Activated CD4-positive, alpha-beta T cell treated with anti-CD3 and anti-CD28 coated beads, Interleukin-2, amount 10 ng/mL, durations not matched to agents 24 days and 14 days (primary cell): Measurements from ENCODE around the gene DHPS. TPM values are rescaled to one million over a fixed set of nuclear protein-coding genes. Genes with fewer than 3 reads are reported as not detected.

Source experiments
- DNase-seq: peaks from one replicate; pipeline ENCODE4 v3.0.0; 2022
- H3K27ac Mint-ChIP-seq: one replicate; pipeline ENCODE4 v1.8.0; 2022; ENCODE audit warnings: mild to moderate bottlenecking, mixed read lengths
- H3K27me3 Mint-ChIP-seq: one replicate; pipeline ENCODE4 v1.8.0; 2022; ENCODE audit warnings: mixed read lengths
- H3K36me3 Mint-ChIP-seq: one replicate; pipeline ENCODE4 v1.8.0; 2022; ENCODE audit warnings: low read depth, mild to moderate bottlenecking, mixed read lengths
- H3K4me1 Mint-ChIP-seq: one replicate; pipeline ENCODE4 v1.8.0; 2021; ENCODE audit warnings: mixed read lengths
- H3K4me3 Mint-ChIP-seq: one replicate; pipeline ENCODE4 v1.8.0; 2022; ENCODE audit warnings: mild to moderate bottlenecking, moderate library complexity, mixed read lengths
- H3K9me3 Mint-ChIP-seq: one replicate; pipeline ENCODE4 v1.8.0; 2021; ENCODE audit warnings: mixed read lengths
- intact Hi-C: fragments of 100-400 bp; cut with micrococcal nuclease; formaldehyde crosslinking; loops from one replicate; pipeline ENCODE4 v1.15.1; 2023
- total RNA-seq: library from RNA; stranded (reverse); gene quantifications from 2 replicates; pipeline ENCODE4 v1.2.3, GENCODE V29; 2022

Gene DHPS
- total RNA-seq, 1 donor from 2014 or later: 155 TPM

- Mint-ChIP-seq H3K27ac (peak overlapping the region; percentile 5), H3K4me3 (peak overlapping the region; percentile 1), H3K27me3 (no peaks in the 10 kb centered on the region), H3K36me3 (peaks cover 63% of the 10 kb centered on the region), H3K4me1 (peaks cover 26% of the 10 kb centered on the region), H3K9me3 (no peaks in the 10 kb centered on the region)
- intact Hi-C loops: no loop called here
- DNase-seq: peak; percentile 95
These were observed 5.3 kb downstream of the DHPS start for GRCh38 chr19:12676384-12676792.

- Mint-ChIP-seq H3K9me3 (no peaks in the 10 kb centered on the region), H3K4me3 (no peak overlapping the region), H3K27me3 (no peaks in the 10 kb centered on the region), H3K27ac (no peak overlapping the region), H3K4me1 (peaks cover 23% of the 10 kb centered on the region), H3K36me3 (peaks cover 60% of the 10 kb centered on the region)
- intact Hi-C loops: no loop called here
- no peak for DNase-seq
These were observed 5.7 kb downstream of the DHPS start for GRCh38 chr19:12675940-12676339.

- Mint-ChIP-seq H3K9me3 (no peaks in the 10 kb centered on the region), H3K27ac (no peak overlapping the region)
These were observed 6.3 kb downstream of the DHPS start for GRCh38 chr19:12675399-12675798.

GRCh38 chr19:12672744-12673143 is 8.9 kb downstream of the DHPS start:
- H3K27ac Mint-ChIP-seq: no peak overlapping the region
- peaks cover 35% of the 10 kb centered on the region for H3K4me1 Mint-ChIP-seq
- intact Hi-C loops: loop anchor here (1.0 kb wide), 2 partner anchors 32 to 108 kb away; no protein-coding TSS in a partner anchor
- H3K4me3 Mint-ChIP-seq: no peak overlapping the region
- H3K36me3 Mint-ChIP-seq: peaks cover 53% of the 10 kb centered on the region
- no peaks in the 10 kb centered on the region for H3K9me3 Mint-ChIP-seq
- H3K27me3 Mint-ChIP-seq: no peaks in the 10 kb centered on the region
- no peak for DNase-seq

More at GRCh38 chr19:12675399-12675798, 6.3 kb downstream of the DHPS start:
- H3K4me3 Mint-ChIP-seq: no peak overlapping the region
- H3K4me1 Mint-ChIP-seq: peaks cover 23% of the 10 kb centered on the region
- no peaks in the 10 kb centered on the region for H3K27me3 Mint-ChIP-seq
- H3K36me3 Mint-ChIP-seq: peaks cover 62% of the 10 kb centered on the region
- no peak for DNase-seq
- intact Hi-C loops: no loop called here

- Mint-ChIP-seq H3K9me3 (no peaks in the 10 kb centered on the region), H3K4me1 (peaks cover 41% of the 10 kb centered on the region), H3K27me3 (no peaks in the 10 kb centered on the region), H3K4me3 (peak overlapping the region; percentile 92), H3K36me3 (peaks cover 40% of the 10 kb centered on the region), H3K27ac (peak overlapping the region; percentile 100)
- intact Hi-C loops: no loop called here
- no peak for DNase-seq
These were observed 11.3 kb downstream of the DHPS start for GRCh38 chr19:12670159-12670928.

GRCh38 chr19:12669270-12670158 is 12.2 kb downstream of the DHPS start:
- H3K9me3 Mint-ChIP-seq: no peaks in the 10 kb centered on the region
- no peaks in the 10 kb centered on the region for H3K27me3 Mint-ChIP-seq
- intact Hi-C loops: loop anchor here (1.0 kb wide), 2 partner anchors 12 to 118 kb away; partner anchors contain the start of genes DHPS and ZNF564
- peaks cover 41% of the 10 kb centered on the region for H3K36me3 Mint-ChIP-seq
- peak overlapping the region; percentile 92 for H3K4me3 Mint-ChIP-seq
- DNase-seq: peak; percentile 93
- peaks cover 45% of the 10 kb centered on the region for H3K4me1 Mint-ChIP-seq
- peak overlapping the region; percentile 100 for H3K27ac Mint-ChIP-seq

- H3K4me1 Mint-ChIP-seq: peaks cover 46% of the 10 kb centered on the region
- peak; percentile 92 for DNase-seq
- H3K36me3 Mint-ChIP-seq: peaks cover 41% of the 10 kb centered on the region
- H3K27me3 Mint-ChIP-seq: no peaks in the 10 kb centered on the region
- peak overlapping the region; percentile 92 for H3K4me3 Mint-ChIP-seq
- intact Hi-C loops: loop anchor here (1.0 kb wide), 2 partner anchors 12 to 118 kb away; partner anchors contain the start of genes DHPS and ZNF564
- H3K27ac Mint-ChIP-seq: peak overlapping the region; percentile 100
- H3K9me3 Mint-ChIP-seq: no peaks in the 10 kb centered on the region
These were observed 12.8 kb downstream of the DHPS start for GRCh38 chr19:12668932-12669269.

- peaks cover 46% of the 10 kb centered on the region for H3K4me1 Mint-ChIP-seq
These were observed 13.3 kb downstream of the DHPS start for GRCh38 chr19:12668346-12668745.

GRCh38 chr19:12667731-12668302 is 13.9 kb downstream of the DHPS start:
- no peaks in the 10 kb centered on the region for H3K27me3 Mint-ChIP-seq
- intact Hi-C loops: loop anchor here (2.0 kb wide), 1 partner anchor 27 kb away; no protein-coding TSS in a partner anchor
- H3K27ac Mint-ChIP-seq: peak overlapping the region; percentile 34
- no peaks in the 10 kb centered on the region for H3K9me3 Mint-ChIP-seq
- H3K4me1 Mint-ChIP-seq: peaks cover 46% of the 10 kb centered on the region
- H3K4me3 Mint-ChIP-seq: peak overlapping the region; percentile 92
- DNase-seq: no peak
- peaks cover 44% of the 10 kb centered on the region for H3K36me3 Mint-ChIP-seq

More at GRCh38 chr19:12668346-12668745, 13.3 kb downstream of the DHPS start:
- intact Hi-C loops: no loop called here
- Mint-ChIP-seq H3K9me3 (no peaks in the 10 kb centered on the region), H3K27me3 (no peaks in the 10 kb centered on the region), H3K36me3 (peaks cover 40% of the 10 kb centered on the region), H3K4me3 (peak overlapping the region; percentile 92), H3K27ac (peak overlapping the region; percentile 100)
- DNase-seq: peak; percentile 68

GRCh38 chr19:12666265-12667048 is 15.2 kb downstream of the DHPS start, which contains the start of the genes MAN2B1 and WDR83:
Gene MAN2B1, minus strand, starts transcription at chr19:12666742. Its CDS starts 41 bp downstream, at chr19:12666701.
Gene WDR83, plus strand, starts transcription at chr19:12666807. Its CDS starts 2,984 bp downstream, at chr19:12669791.
- intact Hi-C loops: loop anchor here (1.0 to 2.0 kb wide), 2 partner anchors 26 to 56 kb away; partner anchors contain the start of genes ZNF490 and ZNF791
- H3K9me3 Mint-ChIP-seq: no peaks in the 10 kb centered on the region
- peaks cover 41% of the 10 kb centered on the region for H3K4me1 Mint-ChIP-seq
- H3K27ac Mint-ChIP-seq: peak within 1 kb of the TSS; percentile 98
- peak within 1 kb of the TSS; percentile 92 for H3K4me3 Mint-ChIP-seq
- H3K27me3 Mint-ChIP-seq: no peaks in the 10 kb centered on the region
- H3K36me3 Mint-ChIP-seq: peaks cover 38% of the 10 kb centered on the region
- DNase-seq: peak; percentile 95

- Mint-ChIP-seq H3K36me3 (peaks cover 42% of the 10 kb centered on the region), H3K9me3 (no peaks in the 10 kb centered on the region), H3K4me3 (peak overlapping the region; percentile 92), H3K27me3 (no peaks in the 10 kb centered on the region), H3K4me1 (peaks cover 41% of the 10 kb centered on the region), H3K27ac (peak overlapping the region; percentile 98)
- peak; percentile 72 for DNase-seq
- intact Hi-C loops: loop anchor here (1.0 to 2.0 kb wide), 2 partner anchors 25 to 55 kb away; partner anchors contain the start of genes ZNF490 and ZNF791
These were observed 15.9 kb downstream of the DHPS start for GRCh38 chr19:12665671-12666264.

GRCh38 chr19:12665281-12665573 is 16.5 kb downstream of the DHPS start:
- no peaks in the 10 kb centered on the region for H3K27me3 Mint-ChIP-seq
- peaks cover 38% of the 10 kb centered on the region for H3K4me1 Mint-ChIP-seq
- no peaks in the 10 kb centered on the region for H3K9me3 Mint-ChIP-seq
- peak overlapping the region; percentile 92 for H3K4me3 Mint-ChIP-seq
- peak; percentile 85 for DNase-seq
- peak overlapping the region; percentile 98 for H3K27ac Mint-ChIP-seq
- intact Hi-C loops: no loop called here
- H3K36me3 Mint-ChIP-seq: peaks cover 44% of the 10 kb centered on the region
